Lower leg skin (tissue), 3 donors: ENCODE measurements around the gene RTKN2.

Source experiments
- CTCF ChIP-seq, 3 donors: fragments of 450-650 bp; IDR thresholded peaks; one replicate each; pipeline ENCODE4 v1.5.1; 2016; ENCODE audit warnings: antibody characterized with exemption in 3 of 3, mild to moderate bottlenecking in 3 of 3, moderate library complexity in 2 of 3
- POLR2A ChIP-seq, 2 donors: fragments of 450-650 bp; IDR thresholded peaks; one replicate each; pipeline ENCODE4 v1.6.1; 2016 to 2017; ENCODE audit warnings: antibody characterized with exemption in 2 of 2, mild to moderate bottlenecking in 1 of 2, moderate library complexity in 1 of 2

GRCh38 chr10:62317257-62317656 is 48.6 kb upstream of the RTKN2 start:
- TF ChIP-seq CTCF (IDR thresholded peaks at IDR 0.05) (no peak), POLR2A (IDR thresholded peaks at IDR 0.05) (no peak)
